Fibroblast of villous mesenchyme (primary cell): Measurements from ENCODE around the gene PACS2. TPM values are rescaled to one million over a fixed set of nuclear protein-coding genes. Genes with fewer than 3 reads are reported as not detected.
"Not testable (repeated sequence)": the region's sequence is repeated elsewhere in the genome, so short reads cannot be mapped to it uniquely, and the experiment has no call there.

Experiments used
- DNase-seq: peaks from one replicate; pipeline ENCODE4 v3.0.0-alpha.2; 2010; ENCODE audit warnings: low read depth
- H3K4me3 ChIP-seq: 2 replicates; pipeline ENCODE4 v1.5.1; 2011; ENCODE audit warnings: low read depth, mild to moderate bottlenecking, low read length
- total RNA-seq: library from RNA; depleted of rRNA; stranded (reverse); fragments of >200 nt; gene quantifications from 2 replicates; pipeline ENCODE4 v1.2.3, GENCODE V29; 2012
- TF ChIP-seq, protein P1 (sequence below): IDR thresholded peaks from 2 replicates; pipeline ENCODE4 v1.5.1; 2012; ENCODE audit warnings: low read depth, mild to moderate bottlenecking, low read length; ENCODE audit not compliant: insufficient read depth

The PACS2 gene
- total RNA-seq, 1 donor: 35.0 TPM

DNA sequence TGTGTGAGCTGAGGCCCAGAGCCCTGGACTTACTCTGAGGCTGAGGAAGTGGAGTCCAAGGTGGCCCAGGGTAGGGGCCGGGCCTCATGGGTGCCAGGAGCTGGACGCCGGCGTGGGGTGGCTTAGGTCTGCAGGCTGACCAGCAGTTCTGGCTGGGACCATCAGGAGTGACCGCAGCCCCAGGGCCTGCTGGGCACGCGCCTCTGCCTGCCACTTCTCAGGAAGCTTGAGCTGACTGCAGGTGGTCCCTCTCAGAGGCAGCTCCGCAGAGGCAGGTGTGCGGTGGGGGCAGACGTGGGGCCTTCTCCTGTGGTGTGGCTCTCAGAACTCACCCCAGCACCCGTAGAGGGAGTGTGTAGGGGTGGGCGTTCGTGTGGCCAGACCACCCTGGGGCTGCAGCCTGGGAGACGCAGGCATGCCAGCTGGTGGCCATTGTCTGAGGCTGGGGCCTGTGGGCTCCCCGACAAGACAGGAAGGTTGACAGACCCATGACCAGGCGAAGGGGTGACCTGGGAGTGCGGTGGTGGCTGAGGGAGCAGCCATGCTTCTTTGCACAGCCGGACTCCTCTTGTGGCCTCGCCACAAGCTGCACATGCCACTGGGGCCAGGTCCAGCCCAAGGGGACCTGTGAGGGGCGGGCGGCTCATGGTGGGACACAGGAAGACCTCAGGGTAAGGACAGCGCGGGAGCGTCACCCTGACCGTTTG is 43.7 kb downstream of the PACS2 start:
- DNase-seq: no peak
- no peak overlapping the region for H3K4me3 ChIP-seq
- TF ChIP-seq, protein P1, sequence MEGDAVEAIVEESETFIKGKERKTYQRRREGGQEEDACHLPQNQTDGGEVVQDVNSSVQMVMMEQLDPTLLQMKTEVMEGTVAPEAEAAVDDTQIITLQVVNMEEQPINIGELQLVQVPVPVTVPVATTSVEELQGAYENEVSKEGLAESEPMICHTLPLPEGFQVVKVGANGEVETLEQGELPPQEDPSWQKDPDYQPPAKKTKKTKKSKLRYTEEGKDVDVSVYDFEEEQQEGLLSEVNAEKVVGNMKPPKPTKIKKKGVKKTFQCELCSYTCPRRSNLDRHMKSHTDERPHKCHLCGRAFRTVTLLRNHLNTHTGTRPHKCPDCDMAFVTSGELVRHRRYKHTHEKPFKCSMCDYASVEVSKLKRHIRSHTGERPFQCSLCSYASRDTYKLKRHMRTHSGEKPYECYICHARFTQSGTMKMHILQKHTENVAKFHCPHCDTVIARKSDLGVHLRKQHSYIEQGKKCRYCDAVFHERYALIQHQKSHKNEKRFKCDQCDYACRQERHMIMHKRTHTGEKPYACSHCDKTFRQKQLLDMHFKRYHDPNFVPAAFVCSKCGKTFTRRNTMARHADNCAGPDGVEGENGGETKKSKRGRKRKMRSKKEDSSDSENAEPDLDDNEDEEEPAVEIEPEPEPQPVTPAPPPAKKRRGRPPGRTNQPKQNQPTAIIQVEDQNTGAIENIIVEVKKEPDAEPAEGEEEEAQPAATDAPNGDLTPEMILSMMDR: no peak

DNA sequence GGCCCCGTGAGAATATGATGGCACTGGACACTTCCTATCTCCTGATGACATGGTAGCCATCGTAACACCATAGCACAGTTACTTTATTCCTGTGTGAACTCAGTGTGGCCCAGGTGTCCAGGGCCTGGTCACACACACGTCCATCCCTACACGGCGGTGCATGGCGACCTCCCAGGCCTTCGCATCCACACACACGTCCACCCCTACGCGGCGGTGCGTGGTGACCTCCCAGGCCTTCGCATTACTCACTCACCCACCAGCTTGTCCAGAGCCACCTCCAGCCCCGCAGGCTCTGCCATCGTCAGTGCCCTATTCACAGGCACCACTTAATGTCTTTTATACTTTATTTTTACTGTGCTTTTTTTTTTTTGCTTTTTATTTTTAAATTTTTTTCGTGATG is 44.4 kb downstream of the PACS2 start:
- TF ChIP-seq, protein P1: no peak
- no peak for DNase-seq
- H3K4me3 ChIP-seq: no peak overlapping the region

DNA sequence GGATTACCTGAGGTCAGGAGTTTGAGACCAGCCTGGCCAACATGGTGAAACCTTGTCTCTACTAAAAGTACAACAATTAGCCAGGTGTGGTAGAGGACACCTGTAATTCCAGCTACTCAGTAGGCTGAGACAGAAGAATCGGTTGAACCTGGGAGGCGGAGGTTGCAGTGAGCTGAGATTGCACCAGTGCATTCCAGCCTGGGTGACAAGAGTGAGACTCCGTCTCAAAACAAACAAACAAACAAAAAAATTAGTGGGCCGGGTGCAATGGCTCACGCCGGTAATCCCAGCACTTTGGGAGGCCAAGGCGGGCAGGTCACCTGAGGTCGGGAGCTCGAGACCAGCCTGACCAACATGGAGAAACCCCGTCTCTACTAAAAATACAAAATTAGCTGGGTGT is 46.9 kb downstream of the PACS2 start:
- not testable (repeated sequence) for H3K4me3 ChIP-seq, DNase-seq

DNA sequence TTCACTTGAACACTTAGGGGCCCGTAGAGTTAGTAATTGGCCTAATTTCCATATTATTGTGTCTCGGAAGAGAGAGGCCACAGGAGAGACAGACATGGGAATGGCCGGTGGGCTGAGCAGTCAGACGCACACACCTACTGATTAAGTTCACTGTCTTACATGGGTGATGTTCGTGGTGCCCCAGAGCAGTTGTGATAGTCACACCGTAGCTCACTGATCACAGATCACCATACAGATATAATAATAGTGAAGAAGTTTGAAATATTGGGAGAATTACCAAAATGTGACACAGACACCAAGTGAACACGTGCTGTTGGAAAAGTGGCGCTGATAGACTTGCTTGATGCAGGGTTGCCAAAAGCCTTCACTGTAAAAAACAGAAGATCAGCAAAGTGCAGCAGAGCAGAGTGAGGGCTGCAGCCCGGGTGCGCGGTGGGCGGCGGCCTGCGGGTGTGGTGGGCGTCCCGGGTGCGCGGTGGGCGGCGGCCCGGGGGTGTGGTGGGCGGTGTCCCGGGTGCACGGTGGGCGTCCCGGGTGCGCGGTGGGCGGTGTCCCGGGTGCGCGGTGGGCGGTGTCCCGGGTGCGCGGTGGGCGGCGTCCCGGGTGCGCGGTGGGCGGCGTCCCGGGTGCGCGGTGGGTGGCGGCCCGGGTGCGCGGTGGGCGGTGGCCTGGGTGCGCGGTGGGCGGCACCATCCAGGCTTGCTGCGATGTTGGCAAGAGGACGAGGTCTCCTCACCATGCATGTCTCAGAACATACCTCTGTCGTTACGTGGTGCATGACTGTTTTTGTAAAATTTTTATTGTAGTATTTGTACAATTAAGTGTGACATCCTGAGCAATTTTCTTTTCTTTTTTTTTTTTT is 49.5 kb downstream of the PACS2 start:
- peak overlapping the region; percentile 32 for H3K4me3 ChIP-seq
- TF ChIP-seq, protein P1: no peak
- peak; percentile 35 for DNase-seq

DNA sequence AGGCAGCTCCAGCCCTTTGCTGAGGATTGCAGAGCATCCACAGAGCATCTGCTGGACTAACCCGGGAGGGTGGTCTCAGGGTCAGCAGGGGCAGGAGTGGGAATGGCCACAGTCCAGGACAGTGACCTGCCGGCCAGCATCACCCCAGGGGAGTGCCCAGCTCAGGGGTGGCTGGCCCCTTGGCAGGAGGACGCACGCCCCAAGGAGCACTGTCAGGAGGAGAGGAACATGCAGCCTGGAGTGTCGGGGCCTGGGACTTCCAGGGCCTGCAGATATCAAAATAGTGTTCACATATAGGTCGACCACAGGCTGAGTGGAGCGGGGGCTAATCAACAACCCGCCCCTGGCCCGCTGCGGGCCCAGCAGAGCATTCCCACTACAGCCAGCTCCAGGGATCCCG is 50.6 kb downstream of the PACS2 start:
- H3K4me3 ChIP-seq: no peak overlapping the region
- no peak for DNase-seq
- TF ChIP-seq, protein P1: no peak

DNA sequence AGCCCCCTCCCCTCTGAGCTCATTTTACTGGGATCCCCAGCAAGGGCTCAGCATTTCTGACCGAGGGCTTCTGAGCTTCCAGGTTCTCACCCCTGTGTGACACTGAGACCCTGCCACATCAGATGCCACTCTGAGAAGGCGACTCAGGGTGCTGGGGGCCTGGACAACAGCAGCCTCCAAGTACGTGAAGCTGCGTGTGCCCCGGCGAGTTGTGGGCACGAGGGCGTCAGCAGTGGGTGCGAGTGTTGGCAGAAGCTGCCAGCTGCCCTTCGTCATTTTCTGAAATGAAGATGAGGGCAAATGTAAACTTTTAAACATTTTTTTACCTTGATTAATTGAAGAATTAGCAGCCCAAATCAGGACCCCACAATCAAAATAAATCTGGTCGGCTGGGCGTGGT is 51.1 kb downstream of the PACS2 start:
- no peak overlapping the region for H3K4me3 ChIP-seq
- TF ChIP-seq, protein P1: no peak
- DNase-seq: no peak

DNA sequence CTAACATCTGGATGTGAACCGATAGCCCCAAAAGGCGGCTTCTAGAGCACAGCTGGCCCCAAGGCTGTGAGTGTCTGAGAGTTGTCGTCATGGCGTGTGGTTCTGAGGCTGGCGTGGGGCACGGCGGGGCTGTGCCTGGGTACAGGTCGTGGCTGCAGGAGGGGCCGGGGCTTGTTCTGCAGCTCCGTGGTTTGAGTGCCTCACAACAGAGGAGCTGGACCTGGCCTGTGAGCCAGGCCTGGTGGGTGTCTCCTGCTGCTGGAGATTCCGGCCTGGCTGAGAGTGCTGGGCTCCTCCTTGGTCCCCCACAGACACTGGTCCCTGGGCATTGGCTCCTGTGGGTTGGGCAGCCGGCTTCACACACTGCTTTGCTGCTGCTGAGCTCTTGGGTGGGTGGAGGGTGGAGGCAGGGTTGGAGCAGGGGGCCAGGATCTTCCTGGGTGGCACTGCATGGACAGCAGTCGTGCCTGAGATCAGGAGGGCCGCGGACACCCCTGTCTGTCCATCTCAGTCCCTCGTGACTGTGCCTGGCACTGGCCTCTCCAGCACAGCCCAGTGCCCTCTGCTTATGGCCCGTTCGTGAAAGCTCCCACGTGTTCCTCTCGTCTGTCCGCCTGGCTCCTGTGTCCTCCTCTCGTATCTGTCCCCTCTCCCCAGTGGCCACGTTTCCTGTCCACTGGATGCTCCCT is 52.0 kb downstream of the PACS2 start:
- no peak for DNase-seq
- no peak overlapping the region for H3K4me3 ChIP-seq
- TF ChIP-seq, protein P1: no peak
